CD4-positive, alpha-beta memory T cell (primary cell): ENCODE results near the gene MRPS27. TPM values are rescaled to one million over a fixed set of nuclear protein-coding genes. Genes with fewer than 3 reads are reported as not detected.

Experiments used
- CTCF ChIA-PET: fragments of 350-600 bp; sonication (Branson Sonifier 250); formaldehyde crosslinking; loops from one replicate; lab custom pipeline; 2021; ENCODE audit warnings: inconsistent platforms; ENCODE audit not compliant: partially characterized antibody; lab: Charles Lee
- POLR2A ChIA-PET: fragments of 350-600 bp; sonication (Branson Sonifier 250); formaldehyde crosslinking; loops from one replicate; lab custom pipeline; 2021; ENCODE audit not compliant: partially characterized antibody; lab: Charles Lee
- DNase-seq, 5 donors: peaks; one replicate each; pipeline versions ENCODE4 v3.0.0 to v3.0.0-alpha.2; 2020 to 2022; ENCODE audit warnings: mixed read lengths in 1 of 5
- H3K27ac ChIP-seq: one replicate; pipeline ENCODE4 v1.7.0; 2013; ENCODE audit warnings: low read depth, low read length
- H3K27me3 ChIP-seq: 2 replicates; pipeline ENCODE4 v1.7.0; 2013; ENCODE audit warnings: mild to moderate bottlenecking, low read length, moderate library complexity; ENCODE audit not compliant: insufficient read depth
- H3K36me3 ChIP-seq: 2 replicates; pipeline ENCODE4 v1.7.0; 2013; ENCODE audit warnings: mild to moderate bottlenecking, low read length, moderate library complexity; ENCODE audit not compliant: insufficient read depth
- H3K4me1 ChIP-seq: 2 replicates; pipeline ENCODE4 v1.7.0; 2013; ENCODE audit warnings: mild to moderate bottlenecking, low read length, moderate library complexity; ENCODE audit not compliant: insufficient read depth
- H3K4me3 ChIP-seq, 2 donors: one replicate each; pipeline ENCODE4 v1.7.0; 2013; ENCODE audit warnings: low read length in 2 of 2, mild to moderate bottlenecking in 1 of 2
- H3K9me3 ChIP-seq, 2 donors: one replicate each; pipeline ENCODE4 v1.7.0; 2013; ENCODE audit warnings: low read length in 2 of 2, control low read depth in 1 of 2; ENCODE audit not compliant: control insufficient read depth in 1 of 2
- H3K27ac Mint-ChIP-seq, 7 donors: one replicate each; pipeline ENCODE4 v1.8.0; 2020 to 2021; ENCODE audit warnings: mixed read lengths in 7 of 7, mild to moderate bottlenecking in 6 of 7, inconsistent platforms in 3 of 7, moderate library complexity in 3 of 7
- H3K27me3 Mint-ChIP-seq, 2 donors: one replicate each; pipeline ENCODE4 v1.8.0; 2020 to 2021; ENCODE audit warnings: mixed read lengths in 2 of 2
- H3K36me3 Mint-ChIP-seq, 2 donors: one replicate each; pipeline ENCODE4 v1.8.0; 2020 to 2021; ENCODE audit warnings: mixed read lengths in 2 of 2, inconsistent platforms in 1 of 2, mild to moderate bottlenecking in 1 of 2
- H3K4me1 Mint-ChIP-seq, 4 donors: one replicate each; pipeline ENCODE4 v1.8.0; 2020 to 2021; ENCODE audit warnings: mixed read lengths in 4 of 4, mild to moderate bottlenecking in 1 of 4
- H3K4me3 Mint-ChIP-seq, 8 donors: one replicate each; pipeline ENCODE4 v1.8.0; 2020 to 2021; ENCODE audit warnings: mixed read lengths in 8 of 8, mild to moderate bottlenecking in 7 of 8, moderate library complexity in 6 of 8, inconsistent platforms in 3 of 8
- H3K9me3 Mint-ChIP-seq, 8 donors: one replicate each; pipeline ENCODE4 v1.8.0; 2020 to 2021; ENCODE audit warnings: mixed read lengths in 8 of 8, mild to moderate bottlenecking in 5 of 8, inconsistent platforms in 3 of 8, moderate library complexity in 1 of 8
- intact Hi-C: fragments of 100-400 bp; cut with micrococcal nuclease; formaldehyde crosslinking; loops from one replicate; pipeline ENCODE4 v1.15.1; 2023
- polyA plus RNA-seq, 2 donors: library from polyadenylated mRNA; unstranded; fragments of 300-500 nt; fragmentation: Illumina TruSeq; gene quantifications; one replicate each; pipeline ENCODE4 v1.2.3, GENCODE V29; 2021
- total RNA-seq, 2 experiments: library from RNA; stranded (reverse); gene quantifications; one replicate each; pipeline ENCODE4 v1.2.3, GENCODE V29; 2021

Gene MRPS27
- total and polyA plus RNA-seq, 4 experiments from 2014 or later: 36.6 to 44.6 (median 39.0) TPM

GRCh38 chr5:72276219-72276752, 43.8 kb downstream of the MRPS27 start:
- Mint-ChIP-seq H3K9me3 (peaks cover 0 to 2% (median 0%) of the 10 kb centered on the region in 8 donors), H3K36me3 (peaks cover 30 to 38% of the 10 kb centered on the region in 2 donors), H3K4me3 (peak overlapping the region in 1 of 8 donors; percentile 38), H3K4me1 (peaks cover 7 to 14% (median 12%) of the 10 kb centered on the region in 4 donors), H3K27me3 (no peaks in the 10 kb centered on the region), H3K27ac (no peak overlapping the region)
- Histone ChIP-seq H3K4me1 (no peaks in the 10 kb centered on the region), H3K9me3 (no peaks in the 10 kb centered on the region), H3K27me3 (no peaks in the 10 kb centered on the region), H3K4me3 (no peak overlapping the region), H3K27ac (no peak overlapping the region), H3K36me3 (no peaks in the 10 kb centered on the region)
- no peak for DNase-seq
- intact Hi-C loops: no loop called here
- CTCF ChIA-PET: no interaction called here
- POLR2A ChIA-PET: no interaction called here

DNA sequence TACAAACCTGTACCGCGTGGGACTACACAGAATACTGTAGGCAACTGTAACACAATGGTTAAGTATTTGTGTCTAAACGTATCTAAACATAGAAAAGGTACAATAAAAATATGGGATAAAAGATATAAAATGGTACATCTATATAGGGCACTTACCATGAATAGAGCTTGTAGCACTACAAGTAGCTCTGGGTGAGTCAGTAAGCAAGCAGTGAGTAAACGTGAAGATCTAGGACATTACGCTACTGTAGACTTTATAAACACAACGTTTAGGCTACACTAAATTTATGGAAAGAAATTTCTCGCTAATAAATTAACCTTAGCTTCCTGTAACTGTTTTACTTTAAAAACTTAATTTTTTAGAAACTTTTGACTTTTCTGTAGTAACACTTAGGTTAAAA, 46.5 kb downstream of the MRPS27 start:
- Mint-ChIP-seq H3K9me3 (peaks cover 0 to 2% (median 0%) of the 10 kb centered on the region in 8 donors), H3K4me1 (peaks cover 11 to 15% (median 13%) of the 10 kb centered on the region in 4 donors), H3K36me3 (peaks cover 25 to 29% of the 10 kb centered on the region in 2 donors), H3K27me3 (no peaks in the 10 kb centered on the region), H3K27ac (no peak overlapping the region), H3K4me3 (no peak overlapping the region)
- H3K4me3 ChIP-seq: no peak overlapping the region
- DNase-seq: no peak
- no peaks in the 10 kb centered on the region for H3K27me3 ChIP-seq
- POLR2A ChIA-PET: no interaction called here
- H3K27ac ChIP-seq: no peak overlapping the region
- H3K4me1 ChIP-seq: no peaks in the 10 kb centered on the region
- CTCF ChIA-PET: no interaction called here
- no peaks in the 10 kb centered on the region for H3K36me3 ChIP-seq
- H3K9me3 ChIP-seq: no peaks in the 10 kb centered on the region
- intact Hi-C loops: no loop called here

GRCh38 chr5:72272398-72272797, 47.6 kb downstream of the MRPS27 start:
- ChIA-PET POLR2A (no interaction called here), CTCF (interaction anchor here (0.6 to 1.9 kb wide), 2 partner anchors 10 to 110 kb away, joined by 4 to 5 read pairs; no protein-coding TSS in a partner anchor)
- no peaks in the 10 kb centered on the region for H3K4me1 ChIP-seq
- no peaks in the 10 kb centered on the region for H3K36me3 ChIP-seq
- H3K27ac Mint-ChIP-seq: no peak overlapping the region
- H3K27me3 Mint-ChIP-seq: no peaks in the 10 kb centered on the region
- no peak overlapping the region for H3K4me3 Mint-ChIP-seq
- H3K27ac ChIP-seq: no peak overlapping the region
- H3K27me3 ChIP-seq: no peaks in the 10 kb centered on the region
- peaks cover 0 to 2% (median 0%) of the 10 kb centered on the region in 8 donors for H3K9me3 Mint-ChIP-seq
- no peak for DNase-seq
- intact Hi-C loops: no loop called here
- H3K4me1 Mint-ChIP-seq: peaks cover 12 to 15% (median 15%) of the 10 kb centered on the region in 4 donors
- peaks cover 18 to 21% of the 10 kb centered on the region in 2 donors for H3K36me3 Mint-ChIP-seq
- H3K9me3 ChIP-seq: no peaks in the 10 kb centered on the region
- no peak overlapping the region for H3K4me3 ChIP-seq

GRCh38 chr5:72271702-72272101, 48.3 kb downstream of the MRPS27 start:
- Mint-ChIP-seq H3K4me1 (peaks cover 10 to 15% (median 13%) of the 10 kb centered on the region in 4 donors), H3K9me3 (no peaks in the 10 kb centered on the region), H3K36me3 (peaks cover 11 to 16% of the 10 kb centered on the region in 2 donors), H3K27ac (no peak overlapping the region), H3K4me3 (no peak overlapping the region), H3K27me3 (no peaks in the 10 kb centered on the region)
- intact Hi-C loops: no loop called here
- no peaks in the 10 kb centered on the region for H3K36me3 ChIP-seq
- ChIA-PET CTCF (interaction anchor here (0.6 to 1.9 kb wide), 4 partner anchors 11 to 110 kb away, joined by 3 to 5 read pairs (median 4); no protein-coding TSS in a partner anchor), POLR2A (no interaction called here)
- H3K4me1 ChIP-seq: no peaks in the 10 kb centered on the region
- H3K4me3 ChIP-seq: no peak overlapping the region
- no peaks in the 10 kb centered on the region for H3K27me3 ChIP-seq
- no peak for DNase-seq
- H3K9me3 ChIP-seq: no peaks in the 10 kb centered on the region
- no peak overlapping the region for H3K27ac ChIP-seq

- Mint-ChIP-seq H3K9me3 (no peaks in the 10 kb centered on the region), H3K27me3 (no peaks in the 10 kb centered on the region), H3K4me3 (no peak overlapping the region), H3K4me1 (peaks cover 4 to 10% (median 8%) of the 10 kb centered on the region in 4 donors), H3K27ac (no peak overlapping the region), H3K36me3 (peaks cover 7 to 16% of the 10 kb centered on the region in 2 donors)
- DNase-seq: no peak
- Histone ChIP-seq H3K4me3 (no peak overlapping the region), H3K27ac (no peak overlapping the region), H3K4me1 (no peaks in the 10 kb centered on the region), H3K36me3 (no peaks in the 10 kb centered on the region), H3K27me3 (no peaks in the 10 kb centered on the region), H3K9me3 (no peaks in the 10 kb centered on the region)
- intact Hi-C loops: no loop called here
- ChIA-PET POLR2A (no interaction called here), CTCF (interaction anchor here (1.5 to 2.1 kb wide), 3 partner anchors 8 to 32 kb away, joined by 4 to 5 read pairs (median 5); no protein-coding TSS in a partner anchor)
These were observed 50.0 kb downstream of the MRPS27 start for GRCh38 chr5:72270037-72270436.

- Mint-ChIP-seq H3K4me1 (peaks cover 4 to 8% (median 6%) of the 10 kb centered on the region in 4 donors), H3K9me3 (no peaks in the 10 kb centered on the region), H3K36me3 (peaks cover 13% of the 10 kb centered on the region in 2 donors), H3K27ac (peak overlapping the region in 1 of 7 donors; percentile 3), H3K4me3 (no peak overlapping the region), H3K27me3 (no peaks in the 10 kb centered on the region)
- no peak overlapping the region for H3K4me3 ChIP-seq
- CTCF ChIA-PET: interaction anchor here (1.1 to 2.1 kb wide), 5 partner anchors 9 to 131 kb away, joined by 3 to 5 read pairs (median 4); no protein-coding TSS in a partner anchor
- H3K36me3 ChIP-seq: no peaks in the 10 kb centered on the region
- intact Hi-C loops: loop anchor here (1.0 to 2.0 kb wide), 2 partner anchors 35 to 132 kb away; no protein-coding TSS in a partner anchor
- H3K9me3 ChIP-seq: no peaks in the 10 kb centered on the region
- no peaks in the 10 kb centered on the region for H3K27me3 ChIP-seq
- no peaks in the 10 kb centered on the region for H3K4me1 ChIP-seq
- POLR2A ChIA-PET: no interaction called here
- DNase-seq: no peak
- H3K27ac ChIP-seq: no peak overlapping the region
These were observed 50.6 kb downstream of the MRPS27 start for GRCh38 chr5:72269411-72269780.

- Mint-ChIP-seq H3K27ac (peak overlapping the region in 1 of 7 donors; percentile 3), H3K4me3 (no peak overlapping the region), H3K36me3 (peaks cover 13% of the 10 kb centered on the region in 2 donors), H3K9me3 (no peaks in the 10 kb centered on the region), H3K4me1 (peaks cover 5 to 8% (median 6%) of the 10 kb centered on the region in 4 donors), H3K27me3 (no peaks in the 10 kb centered on the region)
- ChIA-PET POLR2A (no interaction called here), CTCF (interaction anchor here (0.7 to 2.1 kb wide), 8 partner anchors 9 to 134 kb away, joined by 3 to 5 read pairs (median 4); no protein-coding TSS in a partner anchor)
- no peak overlapping the region for H3K27ac ChIP-seq
- intact Hi-C loops: loop anchor here (1.0 to 2.0 kb wide), 2 partner anchors 34 to 132 kb away; no protein-coding TSS in a partner anchor
- H3K9me3 ChIP-seq: no peaks in the 10 kb centered on the region
- DNase-seq: peak; percentile 20 to 41 (median 39)
- H3K4me1 ChIP-seq: no peaks in the 10 kb centered on the region
- no peaks in the 10 kb centered on the region for H3K36me3 ChIP-seq
- H3K4me3 ChIP-seq: no peak overlapping the region
- no peaks in the 10 kb centered on the region for H3K27me3 ChIP-seq
These were observed 51.2 kb downstream of the MRPS27 start for GRCh38 chr5:72268753-72269410.
